WERI-Rb-1 (cell line): Measurements from ENCODE around the gene PDHX.

ENCODE experiments used
- DNase-seq: peaks from one replicate; pipeline ENCODE4 v3.0.0-alpha.2; 2020
- H3K27ac ChIP-seq: fragments of 250-450 bp; sonication (Bioruptor Pico); 2 replicates; pipeline ENCODE4 v1.5.1; 2020; ENCODE audit warnings: mild to moderate bottlenecking, moderate library complexity
- H3K27me3 ChIP-seq: fragments of 250-450 bp; sonication (Bioruptor Pico); 2 replicates; pipeline ENCODE4 v1.5.1; 2021; ENCODE audit warnings: mild to moderate bottlenecking, low read depth, moderate library complexity; ENCODE audit not compliant: insufficient read depth, severe bottlenecking
- H3K36me3 ChIP-seq: fragments of 250-450 bp; sonication (Bioruptor Pico); 2 replicates; pipeline ENCODE4 v1.5.1; 2020; ENCODE audit warnings: mild to moderate bottlenecking, moderate library complexity
- H3K4me3 ChIP-seq: 2 replicates; pipeline ENCODE4 v1.5.1; 2011; ENCODE audit warnings: low read depth, mild to moderate bottlenecking, control low read depth, low read length
- H3K9me3 ChIP-seq: fragments of 250-450 bp; sonication (Bioruptor Pico); 2 replicates; pipeline ENCODE4 v1.5.1; 2021; ENCODE audit warnings: mild to moderate bottlenecking, moderate library complexity; ENCODE audit not compliant: severe bottlenecking
- CTCF ChIP-seq: IDR thresholded peaks from 2 replicates; pipeline ENCODE4 v1.5.1; 2011; ENCODE audit warnings: low read depth, mild to moderate bottlenecking, control low read depth, inconsistent platforms, low read length

Gene PDHX

DNA sequence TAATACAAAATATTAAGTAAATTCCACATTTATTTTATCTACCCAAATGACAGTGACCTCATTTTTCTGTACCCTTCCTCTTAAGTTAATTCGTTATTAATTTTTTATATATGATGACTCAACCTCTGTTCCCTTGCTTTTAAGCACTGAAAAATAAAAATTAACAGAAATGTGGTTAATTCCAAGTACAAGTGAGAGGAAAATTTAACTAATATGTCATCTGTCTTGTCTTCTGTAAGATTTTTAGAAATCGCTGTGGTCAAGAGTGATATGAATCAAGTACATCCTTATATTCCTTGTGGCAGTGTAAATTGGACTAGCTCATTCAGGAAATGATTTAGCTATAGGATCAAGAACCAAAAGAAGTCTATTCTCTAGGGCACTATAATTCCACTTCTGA is 74.5 kb downstream of the PDHX start:
- H3K27ac ChIP-seq: no peak overlapping the region
- peaks cover under 1% of the 10 kb centered on the region; the same call in 1 of the 2 replicates for H3K36me3 ChIP-seq
- DNase-seq: no peak
- no peak for TF ChIP-seq CTCF
- no peaks in the 10 kb centered on the region for H3K9me3 ChIP-seq
- no peaks in the 10 kb centered on the region for H3K27me3 ChIP-seq
- H3K4me3 ChIP-seq: no peak overlapping the region

- no peak for TF ChIP-seq CTCF
- Histone ChIP-seq H3K27me3 (no peaks in the 10 kb centered on the region), H3K4me3 (no peak overlapping the region), H3K27ac (no peak overlapping the region), H3K36me3 (no peaks in the 10 kb centered on the region), H3K9me3 (no peaks in the 10 kb centered on the region)
- no peak for DNase-seq
Observed at GRCh38 chr11:34994854-34995253, 78.4 kb downstream of the PDHX start.

DNA sequence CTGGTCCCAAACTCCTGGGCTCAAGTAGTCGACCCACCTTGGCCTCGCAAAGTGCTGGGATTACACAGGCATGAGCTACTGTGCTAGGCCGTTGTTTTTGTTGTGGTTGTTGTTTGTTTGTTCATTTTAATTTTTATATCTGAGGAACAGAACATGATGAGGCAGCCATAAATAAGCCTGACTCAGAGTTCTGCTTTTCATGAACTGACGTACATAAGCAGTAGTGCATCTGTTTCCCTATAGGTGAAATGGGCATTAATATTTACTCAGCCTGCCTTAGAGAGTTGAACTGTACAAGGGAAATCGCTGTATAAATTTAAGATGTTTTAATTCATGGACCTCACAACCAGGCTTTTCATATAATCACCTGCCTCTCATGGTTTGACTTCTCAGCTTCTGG is 80.5 kb downstream of the PDHX start:
- DNase-seq: no peak
- Histone ChIP-seq H3K4me3 (no peak overlapping the region), H3K27me3 (no peaks in the 10 kb centered on the region), H3K9me3 (no peaks in the 10 kb centered on the region), H3K27ac (no peak overlapping the region), H3K36me3 (no peaks in the 10 kb centered on the region)
- no peak for TF ChIP-seq CTCF

DNA sequence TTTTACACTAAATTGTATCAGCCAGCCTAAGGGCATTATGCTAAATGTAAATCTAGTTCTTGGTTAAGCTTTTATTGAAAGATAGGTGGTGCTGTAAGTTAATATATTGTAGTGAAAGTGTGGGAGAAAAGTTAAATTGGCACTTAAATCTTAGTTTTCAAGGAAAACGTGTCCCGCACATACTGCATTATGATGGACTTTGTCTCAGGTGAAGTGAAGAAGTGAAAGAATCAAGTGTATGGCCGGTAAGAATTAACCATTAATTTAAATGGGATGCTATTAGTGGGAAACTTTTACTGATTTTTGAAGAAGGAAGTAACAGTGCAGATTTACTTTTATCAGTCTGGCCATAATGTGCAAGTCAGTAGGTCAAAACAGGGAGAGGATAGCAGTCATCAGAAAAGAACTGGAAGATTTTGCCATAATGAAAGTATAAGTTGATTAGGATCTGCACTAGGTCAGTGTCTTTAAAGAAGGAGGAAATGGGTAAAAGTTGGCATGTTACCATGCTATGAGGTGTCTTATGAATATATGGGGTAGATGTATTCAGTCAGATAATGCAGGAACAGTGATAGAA is 81.6 kb downstream of the PDHX start:
- no peak for TF ChIP-seq CTCF
- H3K9me3 ChIP-seq: no peaks in the 10 kb centered on the region
- H3K4me3 ChIP-seq: no peak overlapping the region
- no peak for DNase-seq
- no peaks in the 10 kb centered on the region for H3K27me3 ChIP-seq
- H3K27ac ChIP-seq: no peak overlapping the region
- H3K36me3 ChIP-seq: no peaks in the 10 kb centered on the region

GRCh38 chr11:34999453-34999852 is 83.0 kb downstream of the PDHX start:
- Histone ChIP-seq H3K4me3 (no peak overlapping the region), H3K27me3 (no peaks in the 10 kb centered on the region), H3K9me3 (no peaks in the 10 kb centered on the region), H3K27ac (no peak overlapping the region), H3K36me3 (no peaks in the 10 kb centered on the region)
- TF ChIP-seq CTCF: no peak
- DNase-seq: no peak

- no peaks in the 10 kb centered on the region for H3K27me3 ChIP-seq
- no peak for DNase-seq
- no peaks in the 10 kb centered on the region for H3K9me3 ChIP-seq
- no peaks in the 10 kb centered on the region for H3K36me3 ChIP-seq
- TF ChIP-seq CTCF: no peak
- H3K4me3 ChIP-seq: no peak overlapping the region
- no peak overlapping the region for H3K27ac ChIP-seq
Observed at GRCh38 chr11:35003186-35003585, 86.8 kb downstream of the PDHX start.
